Globus pallidus (tissue), 1 donor: Measurements from ENCODE around the gene MICAL3.
"Not testable (repeated sequence)": the region's sequence is repeated elsewhere in the genome, so short reads cannot be mapped to it uniquely, and the experiment has no call there.

Experiments used
- DNase-seq: peaks from one replicate; pipeline ENCODE4 v3.0.0-alpha.2; 2015; ENCODE audit warnings: low spot score

The MICAL3 gene

DNA sequence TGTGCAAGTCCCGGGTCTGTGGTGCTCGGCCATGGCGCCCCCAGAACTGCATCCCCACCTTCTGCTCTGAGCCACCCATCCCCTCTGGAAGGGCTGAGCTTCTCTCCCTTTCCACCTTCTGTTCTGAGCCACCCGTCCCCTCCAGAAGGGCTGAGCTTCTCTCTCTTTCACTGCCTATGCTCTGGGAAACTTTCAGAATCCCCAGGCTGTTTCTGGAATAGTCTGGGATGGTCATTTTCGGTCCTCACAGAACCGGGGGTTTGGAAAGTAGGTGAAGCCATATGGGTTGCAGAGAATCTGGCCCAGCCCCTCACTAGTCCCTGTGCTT lies 246.7 kb downstream of the MICAL3 start:
- no peak for DNase-seq

DNA sequence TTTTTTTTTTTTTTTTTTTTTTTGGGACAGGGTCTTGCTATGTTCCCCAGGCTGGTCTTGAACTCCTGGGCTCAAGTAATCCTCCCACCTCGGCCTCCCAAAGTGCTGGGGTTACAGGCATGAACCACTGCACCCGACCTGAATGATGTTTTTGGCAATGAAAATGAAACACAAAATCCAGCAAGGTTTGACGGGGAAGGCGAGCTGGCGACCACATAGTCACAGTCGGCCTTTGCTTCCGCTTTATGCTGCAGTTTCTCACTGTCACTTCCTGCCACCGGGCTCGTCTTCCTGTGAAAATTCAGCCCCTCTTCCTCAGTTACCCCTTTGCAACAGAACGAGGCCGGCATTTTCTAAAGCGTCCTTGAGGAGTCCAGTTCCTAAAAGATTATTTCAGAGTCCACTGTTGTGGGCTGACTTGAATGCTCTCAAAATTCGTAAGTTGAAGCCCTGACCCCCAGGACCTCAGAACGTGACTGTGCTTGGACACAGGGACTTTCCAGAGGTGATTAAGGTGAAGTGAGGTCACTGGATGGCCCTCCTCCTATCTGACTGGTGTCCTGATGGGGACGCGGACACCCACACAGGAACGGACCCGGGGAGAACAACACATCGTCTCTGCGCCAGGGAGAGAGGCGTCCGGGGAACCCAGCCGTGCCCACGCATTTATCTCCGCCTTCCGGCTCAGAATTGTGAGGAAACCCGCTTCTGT lies 247.2 kb downstream of the MICAL3 start:
- no peak for DNase-seq

DNA sequence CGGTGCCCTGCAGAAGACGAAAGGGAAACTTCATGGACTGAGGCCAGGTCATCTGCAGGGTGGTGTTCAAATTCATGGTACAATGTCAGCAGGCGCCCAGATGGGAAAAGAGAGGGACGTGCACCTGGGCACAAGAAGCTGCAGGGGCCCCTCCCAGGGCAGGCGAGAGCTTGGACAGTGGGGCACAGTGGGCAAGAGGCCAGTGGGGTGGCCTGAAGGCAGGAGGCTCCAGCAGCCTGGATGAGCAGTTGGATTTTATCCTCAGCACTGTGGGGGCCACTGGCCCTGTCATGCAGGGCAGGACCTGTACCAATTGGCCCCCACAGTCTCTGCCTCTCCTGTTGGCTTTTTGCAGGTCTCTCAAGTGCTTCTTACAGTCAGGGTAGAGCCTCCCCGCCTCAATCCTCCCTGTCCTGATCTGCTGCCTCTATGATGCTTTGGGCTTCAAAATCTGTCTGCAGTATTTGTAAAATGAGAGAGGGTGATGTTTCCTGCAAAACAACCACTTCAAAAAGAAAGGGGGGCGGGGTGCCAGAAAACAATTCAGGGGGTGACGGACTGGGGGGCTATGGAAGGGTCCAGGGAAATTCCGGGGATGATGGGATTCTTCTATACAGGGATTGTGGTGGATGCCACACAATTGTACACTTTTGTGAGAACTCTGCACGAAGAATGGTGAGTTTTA lies 248.4 kb downstream of the MICAL3 start:
- no peak for DNase-seq

DNA sequence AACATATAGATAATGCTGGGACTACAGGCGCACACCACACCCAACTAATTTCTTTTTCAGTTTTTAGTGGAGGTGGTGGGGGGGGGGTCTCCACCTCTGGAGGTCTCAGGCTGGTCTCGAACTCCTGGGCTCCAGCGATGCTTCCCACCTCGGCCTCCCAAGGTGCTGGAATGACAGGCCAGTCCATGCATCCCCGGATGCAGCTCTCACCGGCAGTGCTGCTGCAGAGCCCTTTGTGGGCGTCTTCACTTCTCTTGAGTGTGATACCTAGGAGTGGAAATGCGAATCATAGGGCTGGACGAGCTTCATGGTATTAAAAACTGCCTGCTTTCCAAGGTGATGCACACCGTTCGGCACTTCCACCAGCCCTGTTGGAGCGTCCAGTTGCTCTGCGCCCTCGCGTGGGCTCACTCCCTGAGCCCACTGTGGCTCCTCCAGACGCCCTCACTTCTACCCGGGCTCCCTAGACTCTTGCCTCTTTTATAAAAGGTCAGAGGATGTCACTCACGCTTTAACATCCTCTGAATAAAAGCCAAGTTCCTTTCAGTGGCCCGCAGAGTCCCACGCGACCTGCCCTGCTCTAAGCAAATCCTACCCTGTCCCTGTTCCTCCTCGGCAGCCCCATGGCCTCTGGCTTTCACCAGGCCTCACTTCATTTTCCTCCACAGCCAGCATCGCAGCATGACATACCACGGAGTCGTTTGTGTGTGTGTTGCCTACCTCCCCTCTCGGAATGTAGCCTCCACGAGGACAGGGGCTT lies 249.3 kb downstream of the MICAL3 start:
- no peak for DNase-seq

DNA sequence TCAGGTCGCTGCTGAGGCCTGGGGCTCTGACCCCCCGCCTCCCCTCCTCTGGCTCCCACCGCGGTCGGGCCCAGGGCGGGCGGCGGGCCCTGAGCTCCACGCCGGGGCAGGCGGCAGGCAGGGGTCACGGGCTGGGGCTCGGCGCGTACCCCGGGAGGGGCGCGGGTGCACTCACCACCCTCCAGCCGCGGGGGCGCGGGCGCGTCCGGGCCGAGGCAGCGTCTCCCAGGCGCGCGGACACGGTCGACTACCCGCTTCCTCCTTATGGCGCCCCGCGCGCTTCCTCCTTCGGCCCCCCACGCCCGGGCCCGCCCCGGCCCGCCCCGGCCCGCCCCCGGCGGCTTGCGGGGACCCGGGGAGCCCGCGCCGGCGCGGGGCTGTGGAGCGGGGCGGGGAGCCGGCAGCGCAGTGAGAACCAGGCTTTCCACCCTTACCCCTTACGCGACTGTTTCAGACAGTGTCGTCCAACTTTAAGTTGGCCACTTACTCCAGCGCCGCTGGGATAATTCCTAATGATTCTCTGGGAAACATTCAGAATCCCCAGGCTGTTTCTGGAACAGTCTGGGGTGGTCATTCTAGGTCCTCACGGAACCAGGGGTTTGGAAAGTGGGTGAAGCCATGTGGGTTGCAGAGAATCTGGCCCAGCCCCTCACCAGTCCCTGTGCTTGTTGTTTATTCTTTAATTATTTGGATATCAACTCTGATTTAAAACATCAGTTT lies 250.0 kb downstream of the MICAL3 start, which contains the start of gene BID:
BID (minus strand) TSS at position 264 of the 720 bp plus-strand sequence. CDS start 24,353 bp downstream, outside the sequence.
- no peak for DNase-seq

DNA sequence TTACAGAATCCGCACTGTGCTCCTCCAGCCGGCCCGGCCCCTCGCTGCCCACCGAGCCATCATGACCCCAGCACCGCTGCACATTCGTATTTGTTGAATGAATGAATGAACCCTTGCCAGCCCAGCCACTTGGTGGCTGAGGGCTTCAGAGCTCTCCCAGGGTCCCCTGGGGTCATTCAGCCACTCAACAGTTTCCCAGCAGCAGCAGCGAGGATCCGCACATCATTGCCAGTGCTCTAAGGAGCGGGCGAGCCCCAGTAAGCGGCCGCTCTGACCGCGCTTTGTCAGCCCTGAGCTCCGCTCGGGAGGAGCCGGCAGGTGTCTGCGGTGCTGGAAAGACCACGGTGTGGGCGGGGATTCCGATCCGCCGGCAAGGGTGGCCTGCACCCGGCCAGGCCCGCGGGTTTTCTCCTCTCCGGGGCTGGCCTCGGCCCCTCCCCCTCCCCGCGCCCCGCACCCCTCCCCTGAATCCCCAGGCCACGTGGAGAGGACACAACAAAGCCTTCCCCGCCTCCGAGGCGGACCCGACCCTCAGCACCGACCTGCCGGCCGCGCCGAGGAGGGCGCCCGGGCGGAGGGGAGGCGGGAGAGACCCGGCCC lies 250.7 kb downstream of the MICAL3 start:
- DNase-seq, result no peak

DNA sequence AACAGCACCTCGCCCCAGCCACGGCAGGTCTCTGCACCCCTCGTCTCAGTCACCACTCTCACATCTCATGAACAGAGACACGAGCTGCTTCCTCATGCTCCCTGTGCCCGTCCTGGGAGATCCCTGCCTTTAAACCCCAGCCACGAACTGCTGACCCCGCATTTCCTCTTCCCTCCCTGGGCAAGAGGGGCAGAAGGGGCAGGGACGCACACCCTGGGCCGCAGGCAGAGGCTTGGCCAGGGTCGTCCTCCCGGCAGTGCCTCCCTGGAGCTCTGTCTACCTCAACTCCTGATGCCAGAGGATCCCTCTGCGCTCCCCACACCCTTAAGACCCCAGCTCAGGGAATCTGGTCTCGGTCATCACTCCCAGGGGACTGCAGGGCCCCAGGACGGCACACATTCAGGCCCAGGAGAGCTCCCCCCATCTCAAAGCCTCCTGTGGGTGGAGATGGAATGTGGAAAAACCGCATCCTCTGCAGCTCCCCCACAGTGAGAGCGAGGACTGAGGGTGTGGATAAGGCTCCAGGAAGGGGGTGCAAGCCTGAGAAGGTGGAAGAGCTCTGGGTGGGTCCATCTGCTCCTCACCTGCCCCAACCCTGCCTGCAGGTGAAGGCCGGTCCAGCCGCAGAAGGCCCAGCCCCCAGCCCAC lies 251.3 kb downstream of the MICAL3 start:
- no peak for DNase-seq

DNA sequence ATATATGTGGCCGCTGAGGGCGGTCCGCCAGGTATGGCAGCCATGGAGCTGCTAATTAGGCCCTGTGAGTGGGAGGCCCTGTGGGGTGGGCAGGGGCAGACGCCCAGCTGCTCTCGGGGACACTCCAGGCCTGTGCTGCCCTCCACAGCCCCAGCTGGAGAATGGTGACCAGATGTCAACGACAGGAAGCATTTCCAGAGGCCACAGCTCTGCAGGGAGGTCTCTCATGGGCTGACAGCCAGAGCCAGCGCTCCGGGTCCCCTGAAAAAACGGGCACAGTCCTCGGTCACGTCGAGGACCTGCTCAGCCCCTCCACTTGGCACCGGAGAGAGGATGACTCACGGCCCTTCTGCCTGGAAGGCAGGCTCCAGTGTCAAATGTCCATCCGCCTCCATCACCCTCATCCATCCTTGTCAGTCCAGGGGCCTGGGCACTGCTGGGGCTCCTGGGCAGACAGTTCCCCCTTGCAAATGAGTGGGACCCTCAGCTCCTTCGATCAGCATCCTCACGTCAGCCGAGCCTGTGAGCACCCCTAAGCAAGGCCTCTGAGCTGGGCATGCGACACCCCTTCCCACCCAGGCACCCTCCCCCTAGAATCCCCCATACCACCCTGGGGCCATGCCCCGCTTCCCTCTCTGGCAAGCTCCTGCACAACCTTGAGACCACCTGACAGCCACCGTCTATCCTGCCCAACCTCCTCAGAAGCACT lies 252.0 kb downstream of the MICAL3 start:
- DNase-seq, result no peak

DNA sequence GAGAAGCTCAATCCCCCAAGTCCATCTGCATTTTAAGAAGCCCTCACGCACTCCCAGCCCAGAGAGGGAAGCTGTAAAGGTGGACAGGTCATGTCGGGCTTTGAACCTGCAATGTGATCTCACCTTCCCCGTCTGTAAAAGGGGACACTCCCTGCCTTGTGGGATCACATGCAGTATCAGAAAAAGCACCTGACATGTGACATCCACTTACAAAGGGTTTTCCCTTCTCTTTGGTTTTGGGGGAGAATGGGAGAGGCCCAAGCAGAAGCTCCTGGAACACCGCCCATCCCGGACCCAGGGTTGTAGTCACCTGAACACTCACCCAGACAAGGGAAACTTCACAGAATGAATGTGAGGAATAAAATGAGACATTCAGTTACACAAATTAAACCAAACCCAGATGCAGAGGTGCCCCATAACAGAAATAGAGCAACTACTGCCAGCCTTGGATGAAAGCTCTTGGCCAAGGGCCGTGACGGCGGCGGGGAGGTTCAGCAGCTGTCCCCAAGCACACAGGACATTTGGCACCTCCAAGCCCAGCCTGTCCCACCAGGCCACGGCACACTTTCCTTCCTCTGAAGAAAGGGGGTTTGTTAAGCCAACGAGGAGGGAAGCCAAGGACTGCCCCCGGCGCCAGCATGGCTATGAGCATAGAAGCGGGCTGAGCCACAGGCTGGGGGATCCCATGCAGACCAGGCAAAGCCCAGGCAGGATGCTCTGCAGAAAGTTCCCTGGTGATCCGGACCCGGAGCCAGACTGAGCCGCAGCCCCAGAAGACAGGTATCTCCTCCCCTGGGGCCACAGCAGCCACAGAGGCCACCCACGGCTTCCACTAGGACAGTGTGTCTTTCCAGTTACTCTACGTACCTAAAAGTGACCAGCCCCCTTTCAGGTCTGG lies 253.9 kb downstream of the MICAL3 start:
- peak; percentile 55 for DNase-seq

DNA sequence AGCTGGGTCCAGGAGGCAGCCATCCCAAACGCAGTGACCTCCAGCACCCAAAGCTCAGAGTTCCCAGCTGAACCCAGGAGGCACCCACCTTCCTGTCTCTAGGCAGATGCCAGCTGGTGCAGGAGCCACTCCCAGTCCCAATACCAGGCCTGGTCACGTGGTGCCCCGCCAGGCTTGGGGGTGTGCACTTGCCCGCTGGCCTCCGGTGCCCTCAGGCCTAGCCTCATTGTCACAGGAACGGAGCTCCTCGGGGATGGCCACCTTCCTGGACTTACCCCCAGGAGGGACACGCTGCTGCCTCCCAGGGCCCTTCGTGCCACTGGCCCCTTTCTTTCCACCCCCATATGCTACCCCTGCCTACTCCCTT lies 254.7 kb downstream of the MICAL3 start:
- no peak for DNase-seq

DNA sequence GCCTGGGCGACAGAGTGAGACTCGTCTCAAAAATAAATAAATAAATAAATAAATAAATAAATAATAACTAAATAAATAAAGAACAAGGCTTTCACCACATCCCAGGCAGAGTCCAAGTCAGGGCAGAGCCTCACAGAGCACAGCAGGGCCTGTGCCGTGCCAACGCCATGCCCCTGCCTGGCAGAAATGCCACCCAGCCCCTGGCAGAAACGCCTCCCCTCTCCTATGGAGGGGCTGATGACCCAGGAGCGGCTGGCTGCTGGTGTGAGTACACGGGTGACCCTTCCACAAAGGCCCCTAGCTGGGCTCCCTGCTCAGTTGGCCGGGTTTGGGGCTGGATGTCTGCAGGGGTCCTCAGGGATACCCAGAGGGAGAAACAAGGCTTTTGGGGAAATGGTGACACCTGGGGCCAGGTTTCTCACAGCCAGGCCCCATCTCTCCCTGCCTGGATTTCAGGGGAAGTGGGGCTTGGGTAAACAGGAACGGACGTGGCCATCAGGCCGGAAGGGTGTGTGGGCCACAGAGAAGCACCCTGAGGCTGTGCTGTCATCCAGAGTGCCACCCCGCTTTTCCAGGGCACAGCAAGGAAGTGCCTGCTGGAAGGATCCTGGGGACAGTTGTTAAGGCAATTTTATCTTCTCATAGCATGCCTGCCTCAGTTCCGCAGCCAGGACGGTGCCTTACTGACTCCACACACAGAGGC lies 255.2 kb downstream of the MICAL3 start:
- no peak for DNase-seq

DNA sequence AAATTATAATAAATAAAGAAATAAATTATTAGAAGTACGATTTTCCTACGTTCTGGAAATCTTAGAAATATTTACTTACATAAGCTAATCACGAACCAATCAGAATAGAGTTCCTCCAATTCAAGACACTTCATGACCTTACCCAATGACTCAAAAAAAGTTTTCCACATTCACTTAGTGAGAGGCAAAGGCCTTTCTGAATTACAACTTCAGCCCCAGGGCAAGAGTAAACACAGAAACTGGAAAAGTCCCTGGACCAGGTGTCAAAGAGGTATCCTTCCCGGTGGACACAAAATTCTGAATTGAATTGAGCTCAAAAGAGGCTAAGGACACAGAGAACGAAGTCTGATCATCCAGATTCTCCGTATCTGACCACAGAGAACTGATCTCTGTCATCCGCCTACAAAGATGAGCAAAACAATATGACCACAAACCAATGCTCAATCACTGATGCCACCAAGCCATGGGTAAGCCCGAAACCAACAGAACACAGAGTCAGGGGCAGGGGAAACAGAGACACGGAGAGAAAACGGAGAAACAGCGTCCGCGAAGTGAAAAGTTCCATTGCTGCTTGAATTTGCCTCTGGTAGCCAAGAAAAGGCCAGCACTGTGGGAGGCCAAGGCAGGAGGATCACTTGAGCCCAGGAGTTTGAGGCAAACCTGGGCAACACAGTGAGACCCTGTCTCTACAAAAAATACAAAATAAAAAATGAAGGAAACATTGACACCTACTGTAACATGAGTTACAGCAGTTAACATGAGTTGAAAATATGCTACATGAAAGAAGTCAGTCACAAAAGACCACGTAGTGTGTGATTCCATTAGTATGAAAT lies 256.9 kb downstream of the MICAL3 start:
- no peak for DNase-seq

DNA sequence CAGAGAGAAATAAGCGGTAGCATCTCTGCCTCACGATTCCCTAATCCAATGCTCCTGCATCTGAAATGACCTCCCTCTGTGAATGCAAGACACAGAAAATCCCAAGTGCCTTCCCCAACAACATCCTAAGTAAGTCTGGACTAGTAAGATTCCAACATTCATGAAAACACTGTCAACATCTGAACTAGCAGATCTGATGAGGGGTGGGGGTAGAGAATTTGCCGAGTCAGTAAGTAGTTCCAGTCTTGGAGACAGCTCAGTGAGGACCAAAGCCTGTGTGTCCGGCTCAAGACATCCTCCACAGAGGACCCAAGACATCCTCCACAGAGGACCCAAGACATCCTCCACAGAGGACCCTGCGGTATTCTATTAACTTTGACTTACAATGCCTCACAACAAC lies 259.5 kb downstream of the MICAL3 start:
- not testable (repeated sequence) for DNase-seq

DNA sequence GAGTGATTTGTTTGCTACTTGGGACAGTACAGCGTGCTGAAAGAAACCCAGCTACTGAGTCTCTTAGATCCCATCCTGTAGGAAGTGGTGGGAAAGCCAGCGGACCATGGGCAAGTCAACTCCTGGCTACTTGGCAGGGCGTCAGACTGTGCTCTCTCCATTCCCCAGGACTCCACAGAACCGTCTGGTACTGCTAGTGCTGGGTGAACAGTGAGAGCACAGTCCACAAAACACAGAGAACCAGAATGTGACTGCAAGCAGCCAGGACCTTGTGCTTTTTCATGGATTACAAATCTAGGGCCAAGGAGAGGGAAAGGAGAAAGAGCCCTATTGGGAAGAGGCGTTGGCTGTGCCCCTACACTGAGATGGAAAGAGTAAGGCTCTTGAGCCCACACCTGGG lies 260.3 kb downstream of the MICAL3 start:
- no peak for DNase-seq

DNA sequence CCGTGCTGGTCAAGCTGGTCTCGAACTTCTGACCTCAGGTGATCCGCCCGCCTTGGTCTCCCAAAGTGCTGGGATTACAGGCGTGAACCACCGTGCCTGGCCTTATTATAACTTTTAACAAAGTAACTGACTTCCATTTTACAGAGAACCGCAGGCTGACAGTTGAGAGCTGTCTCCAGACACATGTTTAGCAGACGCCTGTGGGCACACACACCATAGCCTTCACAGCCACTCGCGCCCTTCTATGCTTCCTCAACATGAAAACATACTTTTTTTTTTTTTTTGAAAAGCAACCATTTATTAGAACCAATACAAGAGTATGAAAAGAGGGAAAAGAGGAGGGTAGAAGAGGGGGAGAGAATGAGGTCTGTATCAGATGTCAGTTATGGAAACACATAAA lies 260.9 kb downstream of the MICAL3 start:
- DNase-seq, result not testable (repeated sequence)

DNA sequence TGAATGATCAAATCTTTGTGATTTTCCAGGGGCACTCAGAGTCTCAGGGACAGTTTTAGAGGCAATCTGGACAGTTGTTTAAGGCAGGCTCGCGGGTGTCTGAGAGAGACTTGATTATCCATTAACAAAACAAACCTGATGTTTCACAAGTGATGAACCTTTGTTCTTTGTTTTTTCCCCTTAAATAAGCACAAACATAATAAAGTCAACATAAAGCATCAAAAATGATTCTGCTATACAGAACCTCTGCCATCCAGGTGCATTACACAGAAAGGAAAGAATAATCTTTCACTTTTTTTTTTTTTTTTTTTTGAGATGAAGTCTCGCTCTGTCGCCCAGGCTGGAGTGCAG lies 263.2 kb downstream of the MICAL3 start:
- DNase-seq, result no peak

DNA sequence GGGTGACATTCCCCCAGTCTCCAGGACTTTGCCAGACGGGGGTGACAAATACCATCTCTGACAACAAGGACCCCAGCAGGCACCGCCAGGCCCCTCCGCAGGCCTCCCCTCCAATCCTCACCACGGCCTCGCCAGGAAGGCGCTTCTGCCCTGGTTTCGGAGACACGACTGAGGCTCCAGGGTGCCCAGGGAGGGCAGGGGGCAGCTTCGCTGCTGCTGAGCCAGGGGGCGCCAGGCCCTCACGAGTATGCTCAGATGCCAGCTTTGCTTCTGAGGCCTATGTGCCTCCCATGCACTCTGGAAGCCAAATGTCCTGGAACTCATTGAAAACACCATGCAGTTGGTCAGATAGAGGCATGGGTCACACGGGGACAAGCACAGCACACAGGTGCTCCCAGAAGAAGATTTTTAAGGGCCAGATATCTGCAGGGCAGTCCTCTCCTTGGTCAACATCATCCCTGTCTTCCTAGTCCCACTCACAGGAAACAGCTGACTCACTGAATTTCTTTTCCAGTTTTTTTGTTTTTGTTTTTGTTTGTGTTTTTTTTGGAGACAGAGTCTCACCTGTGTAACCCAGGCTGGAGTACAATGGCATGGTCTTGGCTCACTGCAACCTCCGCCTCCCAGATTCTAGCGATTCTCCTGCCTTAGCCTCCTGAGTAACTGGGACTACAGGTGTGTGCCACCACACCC lies 270.0 kb downstream of the MICAL3 start:
- no peak for DNase-seq
